ENCODE measurements around the gene DZIP1L.

The DZIP1L gene

DNA sequence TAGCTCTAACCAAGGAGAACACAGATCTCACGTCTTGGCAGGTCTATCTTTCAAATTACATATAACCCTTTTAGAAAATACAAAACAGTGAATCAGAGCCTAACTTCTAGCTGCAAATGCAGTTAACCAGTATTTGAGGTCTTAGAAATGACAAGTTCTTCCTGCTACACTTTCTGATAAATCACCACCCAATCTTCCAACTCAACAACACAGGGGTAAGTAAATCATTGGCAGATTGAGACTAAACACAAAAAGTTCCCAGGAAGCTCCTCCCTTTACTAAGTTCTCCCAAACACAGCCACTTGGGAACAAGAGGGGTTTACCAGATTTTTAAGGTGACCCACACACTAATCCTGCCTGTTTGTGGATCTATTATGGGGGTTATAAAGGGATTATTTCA is 16.8 kb upstream of the DZIP1L start, which contains the start of gene A4GNT:
TSS of gene A4GNT (minus strand) at position 152 of the 400 bp plus-strand sequence. CDS start 1,134 bp downstream, outside the sequence.
- no peak for DNase-seq
- Histone ChIP-seq H3K4me1 (no peaks in the 10 kb centered on the region), H3K27me3 (no peaks in the 10 kb centered on the region), H3K4me3 (no peak within 1 kb of the TSS), H3K9me3 (no peaks in the 10 kb centered on the region), H3K36me3 (no peaks in the 10 kb centered on the region), H3K27ac (no peak within 1 kb of the TSS)
- intact Hi-C loops (cut with DNase I; ENCODE audit: low total_unique reads), result no loop called here
- TF ChIP-seq, protein P1, sequence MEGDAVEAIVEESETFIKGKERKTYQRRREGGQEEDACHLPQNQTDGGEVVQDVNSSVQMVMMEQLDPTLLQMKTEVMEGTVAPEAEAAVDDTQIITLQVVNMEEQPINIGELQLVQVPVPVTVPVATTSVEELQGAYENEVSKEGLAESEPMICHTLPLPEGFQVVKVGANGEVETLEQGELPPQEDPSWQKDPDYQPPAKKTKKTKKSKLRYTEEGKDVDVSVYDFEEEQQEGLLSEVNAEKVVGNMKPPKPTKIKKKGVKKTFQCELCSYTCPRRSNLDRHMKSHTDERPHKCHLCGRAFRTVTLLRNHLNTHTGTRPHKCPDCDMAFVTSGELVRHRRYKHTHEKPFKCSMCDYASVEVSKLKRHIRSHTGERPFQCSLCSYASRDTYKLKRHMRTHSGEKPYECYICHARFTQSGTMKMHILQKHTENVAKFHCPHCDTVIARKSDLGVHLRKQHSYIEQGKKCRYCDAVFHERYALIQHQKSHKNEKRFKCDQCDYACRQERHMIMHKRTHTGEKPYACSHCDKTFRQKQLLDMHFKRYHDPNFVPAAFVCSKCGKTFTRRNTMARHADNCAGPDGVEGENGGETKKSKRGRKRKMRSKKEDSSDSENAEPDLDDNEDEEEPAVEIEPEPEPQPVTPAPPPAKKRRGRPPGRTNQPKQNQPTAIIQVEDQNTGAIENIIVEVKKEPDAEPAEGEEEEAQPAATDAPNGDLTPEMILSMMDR (IDR thresholded peaks at IDR 0.05), result no peak

DNA sequence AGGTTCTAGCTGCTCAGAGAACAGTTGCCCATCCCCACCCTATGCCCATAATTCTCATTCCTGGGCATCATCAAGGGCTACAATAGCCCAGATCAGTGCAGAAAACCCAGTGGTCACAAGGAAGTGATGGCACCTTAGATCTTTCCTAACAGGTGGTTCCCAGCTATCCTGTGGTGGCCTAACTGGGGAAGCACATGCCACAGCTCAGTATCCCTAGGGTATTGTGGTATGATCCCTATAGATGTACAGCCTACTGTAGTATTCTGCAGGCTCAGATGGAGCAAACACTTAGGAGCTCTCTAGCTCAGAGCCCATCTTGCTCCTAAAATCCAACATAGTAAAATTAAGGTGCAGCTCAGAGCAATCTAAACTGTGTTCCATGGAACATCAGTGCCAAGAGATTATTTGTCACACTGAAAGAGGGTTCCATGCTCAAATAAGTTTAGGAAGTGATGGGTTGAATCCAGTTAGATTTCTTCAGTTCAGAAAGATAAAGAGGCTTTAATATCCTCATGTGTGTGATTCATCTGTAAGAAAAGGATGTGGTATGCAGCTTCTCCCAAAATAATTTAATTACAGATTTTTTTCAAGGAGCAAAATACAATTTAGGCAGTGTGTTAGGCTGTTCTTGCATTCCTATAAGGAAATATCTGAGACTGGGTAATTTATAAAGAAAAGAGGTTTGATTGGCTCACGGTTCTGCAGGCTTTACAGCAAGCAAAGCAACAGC is 12.4 kb upstream of the DZIP1L start:
- no peaks in the 10 kb centered on the region for H3K27me3 ChIP-seq
- no peak for DNase-seq
- H3K4me1 ChIP-seq, result peaks cover 0 to 15% (median 0%) of the 10 kb centered on the region in 4 donors
- no peaks in the 10 kb centered on the region for H3K9me3 ChIP-seq
- no peaks in the 10 kb centered on the region for H3K36me3 ChIP-seq
- no peak overlapping the region for H3K27ac ChIP-seq
- intact Hi-C loops (cut with DNase I; ENCODE audit: low total_unique reads), result no loop called here
- TF ChIP-seq, protein P1 (IDR thresholded peaks at IDR 0.05), result no peak
- no peak overlapping the region for H3K4me3 ChIP-seq

DNA sequence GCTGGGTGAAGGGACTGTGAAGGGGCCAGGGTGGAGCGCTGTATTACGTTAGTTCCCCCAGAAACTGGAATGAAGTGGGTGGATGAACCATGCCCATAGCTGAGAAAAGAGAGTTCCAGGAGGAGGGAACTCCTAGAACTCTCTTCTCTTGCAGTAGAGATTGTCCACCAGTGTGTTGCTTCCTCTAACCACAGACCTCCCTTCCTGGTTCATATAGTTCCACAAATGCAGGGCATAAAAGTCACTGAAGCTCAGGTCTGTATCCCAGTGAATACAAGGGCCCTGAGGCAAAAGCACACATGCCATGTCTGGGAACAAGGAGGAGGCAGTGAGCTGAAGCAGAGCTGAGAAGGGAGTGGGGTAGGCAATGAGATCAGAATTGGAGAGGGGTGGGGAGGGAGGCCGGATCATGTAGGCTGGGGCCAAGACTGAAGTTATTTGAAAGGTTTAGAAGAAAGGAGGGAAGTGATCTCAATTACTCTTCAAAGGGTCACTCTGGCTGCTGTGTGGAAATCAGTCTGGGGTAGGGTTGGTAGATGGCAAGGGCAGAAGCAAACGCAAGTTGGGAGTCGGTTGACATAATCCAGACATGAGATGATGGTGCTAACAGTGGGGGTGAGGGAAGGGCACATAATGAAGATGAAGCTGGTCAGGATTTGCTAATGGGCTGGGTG is 10.3 kb upstream of the DZIP1L start:
- Histone ChIP-seq H3K4me3 (no peak overlapping the region), H3K9me3 (no peaks in the 10 kb centered on the region), H3K4me1 (peaks cover 0 to 15% (median 0%) of the 10 kb centered on the region in 4 donors), H3K27ac (peak overlapping the region in 1 of 2 donors; percentile 14), H3K27me3 (no peaks in the 10 kb centered on the region), H3K36me3 (no peaks in the 10 kb centered on the region)
- TF ChIP-seq, protein P1 (IDR thresholded peaks at IDR 0.05), result no peak
- DNase-seq, result no peak
- intact Hi-C loops (cut with DNase I; ENCODE audit: low total_unique reads), result no loop called here

DNA sequence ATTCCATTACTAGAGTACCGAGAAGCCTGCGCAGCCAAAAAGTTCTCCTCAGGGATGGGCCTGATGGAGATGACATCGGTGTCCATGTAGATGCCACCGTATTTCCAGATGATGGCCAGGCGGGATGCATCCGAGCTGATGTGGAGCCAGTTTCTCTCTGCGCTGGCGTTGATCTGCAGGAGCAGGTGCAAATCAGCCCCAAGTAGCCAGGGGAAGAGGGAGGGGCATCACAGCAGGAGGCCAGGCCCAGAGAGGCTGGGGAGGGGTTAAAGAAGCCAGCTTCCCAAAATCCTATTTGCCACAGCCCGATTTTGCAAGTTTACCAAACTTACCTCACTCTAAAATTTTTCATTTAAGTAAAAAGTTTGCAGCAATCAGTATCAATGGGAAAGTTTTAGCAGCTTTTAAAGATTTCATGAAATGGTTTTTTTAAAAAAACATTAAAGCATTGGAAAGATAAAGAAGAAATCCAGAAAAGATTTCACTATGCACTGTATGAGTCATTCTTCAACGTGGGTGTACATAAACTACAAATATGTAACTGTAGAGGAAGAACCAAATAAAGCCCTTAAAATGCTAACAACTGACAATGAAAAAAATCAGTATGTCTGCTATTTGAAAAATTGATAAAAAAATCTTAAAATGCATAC is 9.4 kb upstream of the DZIP1L start:
- H3K27ac ChIP-seq, result no peak overlapping the region
- DNase-seq, result no peak
- TF ChIP-seq, protein P1 (IDR thresholded peaks at IDR 0.05), result no peak
- H3K4me3 ChIP-seq, result no peak overlapping the region
- H3K36me3 ChIP-seq, result no peaks in the 10 kb centered on the region
- no peaks in the 10 kb centered on the region for H3K9me3 ChIP-seq
- no peaks in the 10 kb centered on the region for H3K27me3 ChIP-seq
- peaks cover 0 to 15% (median 0%) of the 10 kb centered on the region in 4 donors for H3K4me1 ChIP-seq
- intact Hi-C loops (cut with DNase I; ENCODE audit: low total_unique reads), result no loop called here

DNA sequence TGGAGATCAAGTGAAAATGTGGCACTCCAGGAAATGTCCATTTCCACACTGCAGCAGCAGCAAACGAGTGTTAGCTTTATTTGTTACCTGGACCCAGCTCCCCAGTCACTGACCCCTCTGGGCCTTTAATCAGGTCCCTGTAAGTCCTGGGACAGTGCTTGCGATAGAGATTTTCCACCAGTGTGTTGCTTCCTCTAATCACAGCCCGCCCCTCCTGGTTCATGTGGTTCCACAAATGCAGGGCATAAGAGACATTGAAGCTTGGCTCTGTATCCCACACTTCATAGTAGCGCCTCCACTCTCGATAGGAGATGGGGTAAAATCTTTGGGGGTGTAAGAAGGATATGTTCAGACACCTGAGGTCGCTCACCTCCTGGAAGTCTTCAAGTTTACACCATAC is 8.8 kb upstream of the DZIP1L start:
- intact Hi-C loops (cut with DNase I; ENCODE audit: low total_unique reads), result no loop called here

More for the DNA sequence above, 8.8 kb upstream of the DZIP1L start:
- Histone ChIP-seq H3K36me3 (no peaks in the 10 kb centered on the region), H3K4me3 (no peak overlapping the region), H3K4me1 (peaks cover 0 to 15% (median under 1%) of the 10 kb centered on the region in 4 donors), H3K27me3 (no peaks in the 10 kb centered on the region), H3K9me3 (no peaks in the 10 kb centered on the region), H3K27ac (no peak overlapping the region)
- TF ChIP-seq, protein P1 (IDR thresholded peaks at IDR 0.05), result no peak
- no peak for DNase-seq

Data from tibial artery (tissue), 4 donors.